ENCODE results near the gene TTC9. TPM values are rescaled to one million over a fixed set of nuclear protein-coding genes. Genes with fewer than 3 reads are reported as not detected.
"Not testable (repeated sequence)": the region's sequence is repeated elsewhere in the genome, so short reads cannot be mapped to it uniquely, and the experiment has no call there.

TTC9 gene
- total RNA-seq, 2 donors from 2014 or later = 0.34 to 0.73 TPM

- DNase-seq (peak; percentile 82 to 83), ATAC-seq (peak; percentile 97)
These were observed 24.0 kb downstream of the TTC9 start for GRCh38 chr14:70665448-70666360.

GRCh38 chr14:70666361-70666686 is 24.6 kb downstream of the TTC9 start:
- no peak for ATAC-seq
- DNase-seq = no peak
- intact Hi-C loops (cut with DNase I, micrococcal nuclease) = no loop called here

More at GRCh38 chr14:70665448-70666360, 24.0 kb downstream of the TTC9 start:
- intact Hi-C loops (cut with DNase I, micrococcal nuclease) = no loop called here

- DNase-seq (no peak), ATAC-seq (no peak)
- intact Hi-C loops (cut with DNase I, micrococcal nuclease) = no loop called here
These were observed 29.4 kb downstream of the TTC9 start for GRCh38 chr14:70670992-70671651.

GRCh38 chr14:70671652-70672644 is 30.2 kb downstream of the TTC9 start:
- intact Hi-C loops (cut with DNase I, micrococcal nuclease) = no loop called here
- ATAC-seq (no peak), DNase-seq (no peak)

- DNase-seq = no peak
- intact Hi-C loops (cut with DNase I, micrococcal nuclease) = no loop called here
- ATAC-seq = no peak
These were observed 35.6 kb downstream of the TTC9 start for GRCh38 chr14:70677341-70677740.

GRCh38 chr14:70680748-70681147 is 39.0 kb downstream of the TTC9 start:
- no peak for ATAC-seq
- DNase-seq = no peak
- intact Hi-C loops (cut with DNase I, micrococcal nuclease) = no loop called here

GRCh38 chr14:70683983-70684382 is 42.3 kb downstream of the TTC9 start:
- DNase-seq (no peak), ATAC-seq (no peak)
- intact Hi-C loops (cut with DNase I, micrococcal nuclease) = no loop called here

GRCh38 chr14:70685474-70686197 is 43.9 kb downstream of the TTC9 start:
- DNase-seq (no peak), ATAC-seq (no peak)
- intact Hi-C loops (cut with DNase I, micrococcal nuclease) = no loop called here

- peak; percentile 16 to 29 for DNase-seq
- no peak for ATAC-seq
- intact Hi-C loops (cut with DNase I, micrococcal nuclease) = no loop called here
These were observed 50.5 kb downstream of the TTC9 start for GRCh38 chr14:70692210-70692609.

- no peak for ATAC-seq
- intact Hi-C loops (cut with DNase I, micrococcal nuclease) = no loop called here
- no peak for DNase-seq
These were observed 54.3 kb downstream of the TTC9 start for GRCh38 chr14:70696026-70696425.

- intact Hi-C loops (cut with DNase I, micrococcal nuclease) = no loop called here
- DNase-seq (no peak), ATAC-seq (peak; percentile 92)
These were observed 56.0 kb downstream of the TTC9 start for GRCh38 chr14:70697701-70698100.

- DNase-seq (peak; percentile 24 to 46), ATAC-seq (peak; percentile 97)
- intact Hi-C loops (cut with DNase I, micrococcal nuclease) = no loop called here
These were observed 56.6 kb downstream of the TTC9 start for GRCh38 chr14:70698288-70698687.

- no peak for DNase-seq
- no peak for ATAC-seq
- intact Hi-C loops (cut with DNase I, micrococcal nuclease) = no loop called here
These were observed 57.9 kb downstream of the TTC9 start for GRCh38 chr14:70699646-70700045.

- intact Hi-C loops (cut with DNase I, micrococcal nuclease) = no loop called here
- ATAC-seq = no peak
These were observed 59.4 kb downstream of the TTC9 start for GRCh38 chr14:70700955-70701585.

GRCh38 chr14:70701610-70702009 is 59.9 kb downstream of the TTC9 start:
- intact Hi-C loops (cut with DNase I, micrococcal nuclease) = no loop called here
- DNase-seq = no peak
- no peak for ATAC-seq

More at GRCh38 chr14:70700955-70701585, 59.4 kb downstream of the TTC9 start:
- no peak for DNase-seq

- intact Hi-C loops (cut with DNase I, micrococcal nuclease) = no loop called here
- DNase-seq (no peak), ATAC-seq (no peak)
These were observed 60.4 kb downstream of the TTC9 start for GRCh38 chr14:70702161-70702560.

GRCh38 chr14:70703621-70704168 is 62.0 kb downstream of the TTC9 start:
- ATAC-seq; DNase-seq; intact Hi-C loops (cut with DNase I, micrococcal nuclease): not testable (repeated sequence)

- DNase-seq = no peak
- ATAC-seq = no peak
- intact Hi-C loops (cut with DNase I, micrococcal nuclease) = no loop called here
These were observed 63.2 kb downstream of the TTC9 start for GRCh38 chr14:70704960-70705359.

All from left colon (tissue), 2 donors.